ENCODE measurements around the gene YPEL2. TPM values are rescaled to one million over a fixed set of nuclear protein-coding genes. Genes with fewer than 3 reads are reported as not detected.

The YPEL2 gene
- total RNA-seq, 1 experiment from 2014 or later: 0.98 TPM

- no peaks in the 10 kb centered on the region for H3K27me3 ChIP-seq (ENCODE audit: insufficient read depth, low read length)
- no peak overlapping the region for H4K5ac ChIP-seq (ENCODE audit: insufficient read length, low read depth, low read length)
- H3K79me1 ChIP-seq (ENCODE audit: insufficient read depth, low read depth, low read length, poor library complexity, severe bottlenecking): no peaks in the 10 kb centered on the region
- no peaks in the 10 kb centered on the region for H3K27me3 Mint-ChIP-seq (ENCODE audit: low read depth)
- H3K9me3 Mint-ChIP-seq: no peaks in the 10 kb centered on the region
- H3K23me2 ChIP-seq (ENCODE audit: insufficient read length, low read depth, low read length, poor library complexity, severe bottlenecking): no peaks in the 10 kb centered on the region
- no peak overlapping the region for H2BK15ac ChIP-seq (ENCODE audit: low read depth, low read length)
- H3T11ph ChIP-seq (ENCODE audit: low read length): no peak overlapping the region
- H4K8ac ChIP-seq (replicated peaks; ENCODE audit: insufficient read length, low read depth, low read length): no peak overlapping the region
- H3K14ac ChIP-seq (ENCODE audit: insufficient read depth, low read length): no peak overlapping the region
- no peak overlapping the region for H2BK12ac ChIP-seq (ENCODE audit: insufficient read length, low read depth, low read length)
- DNase-seq: no peak
- no peak overlapping the region for H2BK20ac ChIP-seq (ENCODE audit: low read depth, low read length, poor library complexity, severe bottlenecking)
- no peak overlapping the region for H4K91ac ChIP-seq (ENCODE audit: insufficient read length, low read depth, low read length)
- H2AK5ac ChIP-seq (ENCODE audit: insufficient read length, low read length): no peak overlapping the region
- H3K79me2 ChIP-seq (ENCODE audit: insufficient read depth, low read length): no peaks in the 10 kb centered on the region
- H2BK5ac ChIP-seq (ENCODE audit: insufficient read length, low read length): no peak overlapping the region
- no peaks in the 10 kb centered on the region for H4K20me1 ChIP-seq (ENCODE audit: control insufficient read depth, insufficient read depth, insufficient read length)
- no peaks in the 10 kb centered on the region for H3K36me3 Mint-ChIP-seq (ENCODE audit: insufficient read depth in 1 of 3, low read depth in 3 of 3)
- H3K56ac ChIP-seq (ENCODE audit: insufficient read length, low read depth, low read length): no peak overlapping the region
- no peak for TF ChIP-seq CTCF (conservative IDR thresholded peaks at IDR 0.05)
- H2BK120ac ChIP-seq (ENCODE audit: low read depth, low read length, poor library complexity, severe bottlenecking): no peak overlapping the region
- no peak overlapping the region for H3K4me2 ChIP-seq (ENCODE audit: insufficient read depth, insufficient read length, low read length)
- H2AFZ ChIP-seq (ENCODE audit: low read length): no peak overlapping the region
- no peak overlapping the region for H3K18ac ChIP-seq (ENCODE audit: insufficient read length, low read depth, low read length)
- H3K9me3 ChIP-seq (ENCODE audit: control insufficient read depth, low read depth, low read length): no peaks in the 10 kb centered on the region
- no peak overlapping the region for H3K23ac ChIP-seq (ENCODE audit: insufficient read length, low read depth, low read length)
- no CpG with 5 or more reads among the region's 4 CpGs for WGBS (ENCODE audit: extremely low coverage, insufficient read length, low lambda C conversion rate)
- H3K4me1 ChIP-seq (ENCODE audit: insufficient read depth, low read length): no peaks in the 10 kb centered on the region
- H3K27ac Mint-ChIP-seq: no peak overlapping the region; a peak in 1 of 7 replicates
- H3K4me3 Mint-ChIP-seq: no peak overlapping the region
- no peak overlapping the region for H3K27ac ChIP-seq (ENCODE audit: insufficient read length, low read depth, low read length)
- no peak overlapping the region for H3K4ac ChIP-seq (ENCODE audit: low read depth, low read length)
- peaks cover 4 to 14% of the 10 kb centered on the region in 2 experiments for H3K4me1 Mint-ChIP-seq
- no peak overlapping the region for H3K9ac ChIP-seq (ENCODE audit: extremely low read depth, insufficient read length, low read length)
Observed at GRCh38 chr17:59342681-59343131, 11.3 kb downstream of the YPEL2 start.
